Measurements from ENCODE around the gene TLE1. TPM values are rescaled to one million over a fixed set of nuclear protein-coding genes. Genes with fewer than 3 reads are reported as not detected.

The TLE1 gene
- total RNA-seq, 1 donor from 2014 or later, result 79.4 TPM

- H3K27ac Mint-ChIP-seq (ENCODE audit: unreplicated experiment), result no peak overlapping the region
- no peak for DNase-seq (ENCODE audit: low spot score)
- no peak overlapping the region for H3K4me3 Mint-ChIP-seq (ENCODE audit: unreplicated experiment)
- no peaks in the 10 kb centered on the region for H3K27me3 Mint-ChIP-seq (ENCODE audit: unreplicated experiment)
- H3K36me3 Mint-ChIP-seq (ENCODE audit: low read depth, unreplicated experiment), result no peaks in the 10 kb centered on the region
- TF ChIP-seq CTCF (IDR thresholded peaks at IDR 0.05; ENCODE audit: unreplicated experiment), result no peak
- no peaks in the 10 kb centered on the region for H3K9me3 Mint-ChIP-seq (ENCODE audit: unreplicated experiment)
- H3K4me1 Mint-ChIP-seq (ENCODE audit: unreplicated experiment), result no peaks in the 10 kb centered on the region
Measured at GRCh38 chr9:81565609-81566008, 123.7 kb downstream of the TLE1 start.

GRCh38 chr9:81565144-81565543, 124.2 kb downstream of the TLE1 start:
- Mint-ChIP-seq H3K36me3 (ENCODE audit: low read depth, unreplicated experiment) (no peaks in the 10 kb centered on the region), H3K4me3 (ENCODE audit: unreplicated experiment) (no peak overlapping the region), H3K27ac (ENCODE audit: unreplicated experiment) (no peak overlapping the region), H3K4me1 (ENCODE audit: unreplicated experiment) (no peaks in the 10 kb centered on the region), H3K9me3 (ENCODE audit: unreplicated experiment) (no peaks in the 10 kb centered on the region), H3K27me3 (ENCODE audit: unreplicated experiment) (no peaks in the 10 kb centered on the region)
- no peak for TF ChIP-seq CTCF (IDR thresholded peaks at IDR 0.05; ENCODE audit: unreplicated experiment)
- no peak for DNase-seq (ENCODE audit: low spot score)

- TF ChIP-seq CTCF (IDR thresholded peaks at IDR 0.05; ENCODE audit: unreplicated experiment), result no peak
- no peaks in the 10 kb centered on the region for H3K36me3 Mint-ChIP-seq (ENCODE audit: low read depth, unreplicated experiment)
- H3K27me3 Mint-ChIP-seq (ENCODE audit: unreplicated experiment), result no peaks in the 10 kb centered on the region
- H3K9me3 Mint-ChIP-seq (ENCODE audit: unreplicated experiment), result no peaks in the 10 kb centered on the region
- H3K4me1 Mint-ChIP-seq (ENCODE audit: unreplicated experiment), result no peaks in the 10 kb centered on the region
- DNase-seq (ENCODE audit: low spot score), result no peak
- no peak overlapping the region for H3K4me3 Mint-ChIP-seq (ENCODE audit: unreplicated experiment)
- H3K27ac Mint-ChIP-seq (ENCODE audit: unreplicated experiment), result no peak overlapping the region
Measured at GRCh38 chr9:81564632-81565031, 124.7 kb downstream of the TLE1 start.

GRCh38 chr9:81563739-81564138, 125.6 kb downstream of the TLE1 start:
- no peaks in the 10 kb centered on the region for H3K36me3 Mint-ChIP-seq (ENCODE audit: low read depth, unreplicated experiment)
- no peak for DNase-seq (ENCODE audit: low spot score)
- no peak for TF ChIP-seq CTCF (IDR thresholded peaks at IDR 0.05; ENCODE audit: unreplicated experiment)
- H3K4me3 Mint-ChIP-seq (ENCODE audit: unreplicated experiment), result no peak overlapping the region
- no peaks in the 10 kb centered on the region for H3K9me3 Mint-ChIP-seq (ENCODE audit: unreplicated experiment)
- H3K4me1 Mint-ChIP-seq (ENCODE audit: unreplicated experiment), result no peaks in the 10 kb centered on the region
- no peaks in the 10 kb centered on the region for H3K27me3 Mint-ChIP-seq (ENCODE audit: unreplicated experiment)
- H3K27ac Mint-ChIP-seq (ENCODE audit: unreplicated experiment), result no peak overlapping the region

- Mint-ChIP-seq H3K27me3 (ENCODE audit: unreplicated experiment) (no peaks in the 10 kb centered on the region), H3K36me3 (ENCODE audit: low read depth, unreplicated experiment) (no peaks in the 10 kb centered on the region), H3K27ac (ENCODE audit: unreplicated experiment) (no peak overlapping the region), H3K4me1 (ENCODE audit: unreplicated experiment) (no peaks in the 10 kb centered on the region), H3K4me3 (ENCODE audit: unreplicated experiment) (no peak overlapping the region), H3K9me3 (ENCODE audit: unreplicated experiment) (no peaks in the 10 kb centered on the region)
- no peak for TF ChIP-seq CTCF (IDR thresholded peaks at IDR 0.05; ENCODE audit: unreplicated experiment)
- DNase-seq (ENCODE audit: low spot score), result no peak
Measured at GRCh38 chr9:81563020-81563407, 126.3 kb downstream of the TLE1 start.

Data from endothelial cell (in vitro differentiated cells).